NCI-H345 treated with DMSO at 0.1 percent for 48 hours (cell line): ENCODE data around the gene RPL38.
"Not testable (repeated sequence)": the region's sequence is repeated elsewhere in the genome, so short reads cannot be mapped to it uniquely, and the experiment has no call there.

Source experiments
- DNase-seq: peaks from one replicate; lab custom pipeline; 2025; ENCODE audit not compliant: unreplicated experiment; lab: John Stamatoyannopoulos, UW

RPL38 gene

GRCh38 chr17:74183411-74183810 lies 20.1 kb upstream of the RPL38 start:
- no peak for DNase-seq

DNA sequence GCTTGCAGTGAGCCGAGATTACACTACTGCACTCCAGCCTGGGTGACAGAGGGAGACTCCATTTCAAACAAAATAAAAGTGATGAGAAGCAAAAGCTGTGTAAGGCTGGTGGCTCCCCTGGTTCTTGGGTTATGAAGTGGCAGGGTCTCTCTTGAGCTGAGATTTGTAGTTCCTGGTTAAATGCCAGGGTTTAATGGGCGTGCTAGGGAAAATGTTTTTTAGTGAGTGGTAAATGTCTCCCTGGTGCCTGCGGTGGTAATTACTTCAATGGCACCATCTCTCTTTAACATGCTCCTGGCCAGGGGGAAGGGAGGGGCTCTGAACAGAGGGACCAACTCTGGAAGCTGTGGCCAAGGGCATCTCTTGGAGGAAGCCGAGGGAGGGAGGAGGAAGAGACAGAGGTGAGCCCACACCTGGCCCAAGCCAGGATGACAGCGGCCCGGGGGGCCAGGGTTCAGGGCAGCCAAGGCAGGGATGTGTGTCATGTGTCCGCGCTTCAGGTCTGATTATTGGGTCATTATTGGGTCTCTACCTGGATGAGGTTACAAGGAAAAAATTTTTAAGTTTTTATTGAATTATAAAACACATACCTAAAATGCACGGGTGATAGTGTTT lies 17.8 kb upstream of the RPL38 start:
- no peak for DNase-seq

GRCh38 chr17:74186498-74186897 lies 17.0 kb upstream of the RPL38 start:
- DNase-seq: no peak

- peak; percentile 17 for DNase-seq
These were observed 15.7 kb upstream of the RPL38 start for GRCh38 chr17:74187761-74188160.

GRCh38 chr17:74188687-74189086 lies 14.8 kb upstream of the RPL38 start:
- not testable (repeated sequence) for DNase-seq

GRCh38 chr17:74190154-74190553 lies 13.3 kb upstream of the RPL38 start:
- DNase-seq: peak; percentile 62

- no peak for DNase-seq
These were observed 12.6 kb upstream of the RPL38 start for GRCh38 chr17:74190807-74191406.

DNA sequence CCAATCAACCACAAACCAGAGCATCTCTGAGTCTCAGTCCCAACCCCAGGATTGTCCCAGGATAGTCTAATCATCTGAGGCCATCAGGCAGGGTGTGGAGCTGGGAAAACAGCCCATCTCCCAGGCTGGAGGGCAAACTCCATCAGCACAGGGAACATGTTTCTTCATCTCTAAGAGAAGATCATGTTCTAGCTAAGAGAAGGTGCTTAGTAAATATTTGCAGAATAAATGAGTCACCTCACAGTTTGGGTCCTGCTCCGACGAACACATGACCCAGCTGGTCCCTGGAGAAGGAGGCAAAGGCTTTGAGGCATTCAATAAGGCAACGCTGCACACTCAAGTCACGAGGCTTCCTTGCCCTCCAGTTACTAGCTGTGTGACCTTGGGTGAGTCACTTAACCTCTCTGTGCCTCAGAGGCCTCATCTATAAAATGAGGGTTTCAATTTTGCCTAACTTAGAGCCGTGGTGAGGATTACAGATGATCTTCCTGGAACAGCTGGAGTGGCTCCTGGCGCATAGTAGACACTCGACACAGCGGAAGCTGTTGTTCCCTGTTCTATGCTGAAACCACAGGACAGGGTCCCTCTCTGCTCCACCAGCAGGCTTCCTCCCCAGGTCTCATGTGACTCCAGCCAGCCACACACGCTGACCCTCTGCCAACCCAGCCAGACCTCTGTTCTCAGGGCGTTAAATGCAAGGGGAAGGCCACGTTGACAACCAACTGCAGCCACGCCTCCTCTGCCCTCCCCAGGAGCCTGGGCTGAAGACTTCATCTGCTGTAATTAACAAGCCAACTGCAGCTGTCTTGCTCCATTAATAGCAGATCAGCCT lies 10.3 kb upstream of the RPL38 start:
- peak; percentile 45 for DNase-seq

- DNase-seq: no peak
These were observed 8.8 kb upstream of the RPL38 start for GRCh38 chr17:74194682-74195081.

- peak; percentile 47 for DNase-seq
These were observed 6.7 kb upstream of the RPL38 start for GRCh38 chr17:74196541-74197317.

DNA sequence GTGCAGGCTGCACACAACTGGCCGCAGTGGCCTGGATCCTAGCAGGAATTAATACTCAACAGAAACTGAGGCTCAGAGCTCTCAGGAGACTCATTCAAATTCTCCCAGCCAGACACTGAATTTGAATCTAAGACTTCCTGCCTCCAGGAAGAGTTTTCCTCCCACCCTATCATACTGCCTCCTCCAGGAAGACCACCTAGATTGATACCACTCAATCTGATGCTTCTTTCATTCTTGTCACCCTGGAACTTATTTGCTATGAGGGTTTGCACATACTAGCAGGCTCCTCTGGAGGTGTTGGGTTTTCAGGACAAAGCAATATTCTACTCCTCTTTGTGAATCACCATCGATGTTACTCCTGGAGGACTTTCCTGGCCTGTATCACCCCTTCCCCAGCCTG lies 5.7 kb upstream of the RPL38 start:
- DNase-seq: no peak

DNA sequence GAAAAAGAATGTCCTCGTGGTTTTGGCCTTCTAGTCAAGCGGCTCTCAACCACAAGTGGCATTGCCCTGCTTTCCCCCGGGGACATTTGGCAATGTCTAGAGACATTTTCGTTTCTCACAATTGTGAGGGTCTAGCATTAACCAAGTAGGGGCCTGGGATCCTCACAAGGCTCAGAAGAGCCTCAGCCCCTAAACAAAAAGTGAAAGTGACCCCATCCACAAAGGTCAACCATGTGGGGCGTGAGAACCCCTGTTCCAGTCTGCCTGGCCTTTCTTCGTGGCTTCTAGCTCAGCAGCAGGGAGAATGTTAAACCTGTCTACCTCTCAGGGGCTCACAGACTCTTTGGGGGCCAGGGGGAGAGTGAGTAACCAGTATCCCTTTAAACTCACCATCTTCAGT lies 4.8 kb upstream of the RPL38 start:
- DNase-seq: no peak

GRCh38 chr17:74199306-74200092 lies 4.0 kb upstream of the RPL38 start:
- DNase-seq: no peak

DNA sequence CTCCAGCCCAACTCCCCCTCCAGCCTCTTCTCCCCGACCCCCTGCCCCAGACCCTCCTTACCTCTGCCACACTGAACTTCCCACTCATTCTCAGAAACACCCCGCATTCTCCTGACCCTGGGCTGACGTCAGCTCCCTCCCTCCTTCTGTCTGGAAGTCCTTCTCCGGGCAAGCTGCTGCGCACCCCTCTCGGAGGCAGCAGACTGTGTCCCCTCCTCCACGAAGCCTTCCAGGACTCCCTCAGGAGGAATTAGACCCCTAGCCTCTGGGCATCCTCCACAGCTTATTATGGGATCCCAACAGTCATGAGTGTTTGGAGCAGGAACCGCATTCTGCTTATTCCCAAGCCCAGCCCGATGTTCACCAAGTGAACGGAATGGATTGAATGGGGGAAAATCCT lies 3.4 kb upstream of the RPL38 start:
- no peak for DNase-seq

DNA sequence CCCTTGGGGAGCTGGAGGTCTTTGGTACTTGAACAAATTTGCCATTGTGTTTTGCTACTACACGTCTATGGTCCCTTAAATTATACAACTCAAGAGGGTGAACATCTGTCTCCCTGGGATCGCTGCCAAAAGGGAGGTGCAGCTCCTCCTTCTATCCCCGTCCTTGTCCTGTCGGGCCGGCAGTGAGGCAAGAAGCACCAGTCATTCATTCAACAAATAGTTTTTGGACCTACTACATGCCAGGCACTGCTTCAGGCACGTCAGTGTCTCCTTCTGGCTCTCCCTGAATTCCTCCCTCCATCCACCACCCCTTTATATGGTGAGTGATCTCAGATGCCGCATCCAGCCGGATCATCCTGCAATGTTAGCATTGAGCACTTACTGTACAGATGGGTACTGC lies 2.2 kb upstream of the RPL38 start:
- peak; percentile 98 for DNase-seq

DNA sequence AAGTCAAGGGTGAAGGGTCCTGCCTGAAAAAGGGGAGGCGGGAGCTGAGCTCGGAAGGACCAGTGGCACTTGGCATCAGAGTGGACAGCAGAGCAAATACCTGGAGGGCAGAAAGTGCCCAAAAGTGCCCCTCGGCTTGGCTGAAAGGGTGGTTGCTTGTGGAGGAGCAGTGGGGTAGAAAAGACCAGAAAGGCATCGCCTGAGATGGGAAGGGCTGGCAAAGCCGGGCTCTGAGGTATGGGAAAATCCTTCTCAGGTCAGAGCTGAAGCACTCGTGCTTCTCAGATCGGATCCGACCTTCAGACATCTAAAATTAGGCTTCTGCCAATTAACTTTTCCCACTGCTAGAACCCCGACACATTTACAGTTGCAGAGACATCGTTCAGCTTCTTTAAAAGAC lies 1.5 kb upstream of the RPL38 start:
- no peak for DNase-seq

DNA sequence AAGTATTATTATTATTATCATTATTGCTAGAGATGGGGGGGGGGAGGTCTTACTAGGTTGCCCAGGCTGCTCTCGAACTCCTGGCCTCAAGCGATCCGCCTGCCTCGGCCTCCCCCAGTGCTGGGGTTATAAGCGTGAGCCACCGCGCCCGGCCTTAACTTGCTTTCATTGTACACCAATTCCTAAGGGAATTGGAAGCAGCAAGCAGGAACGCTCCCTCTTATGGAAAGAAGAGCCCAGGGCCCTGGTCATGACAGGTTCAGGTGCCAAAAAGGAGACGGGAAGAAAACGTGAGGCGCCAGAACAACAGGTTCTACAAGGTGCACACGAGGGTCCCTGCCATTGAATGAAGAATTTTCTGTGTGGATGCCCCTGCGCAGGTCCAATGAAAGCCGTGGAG lies 540 bp upstream of the RPL38 start:
- DNase-seq: peak; percentile 51

- DNase-seq: no peak
These were observed 996 bp downstream of the RPL38 start for GRCh38 chr17:74204474-74204873.

DNA sequence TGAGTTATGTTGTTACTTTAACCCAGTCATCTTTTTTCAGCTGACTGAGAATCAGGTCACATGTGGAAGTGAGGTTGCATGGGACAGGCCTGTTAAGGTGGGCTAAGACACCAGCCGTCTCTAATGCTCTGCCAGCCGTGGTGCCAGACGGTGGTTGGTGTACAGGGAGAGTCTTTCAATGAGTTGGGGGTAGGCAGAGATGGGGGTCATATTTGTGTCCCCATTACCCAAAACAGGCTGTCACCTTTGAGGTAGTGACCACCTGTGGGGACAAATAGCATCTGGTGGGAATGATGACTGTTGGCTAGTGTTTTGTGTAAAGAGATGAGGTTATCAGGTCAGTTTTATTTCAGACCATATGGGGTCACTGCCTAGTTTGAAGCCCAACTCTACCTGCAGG lies 1.8 kb downstream of the RPL38 start:
- DNase-seq: no peak

DNA sequence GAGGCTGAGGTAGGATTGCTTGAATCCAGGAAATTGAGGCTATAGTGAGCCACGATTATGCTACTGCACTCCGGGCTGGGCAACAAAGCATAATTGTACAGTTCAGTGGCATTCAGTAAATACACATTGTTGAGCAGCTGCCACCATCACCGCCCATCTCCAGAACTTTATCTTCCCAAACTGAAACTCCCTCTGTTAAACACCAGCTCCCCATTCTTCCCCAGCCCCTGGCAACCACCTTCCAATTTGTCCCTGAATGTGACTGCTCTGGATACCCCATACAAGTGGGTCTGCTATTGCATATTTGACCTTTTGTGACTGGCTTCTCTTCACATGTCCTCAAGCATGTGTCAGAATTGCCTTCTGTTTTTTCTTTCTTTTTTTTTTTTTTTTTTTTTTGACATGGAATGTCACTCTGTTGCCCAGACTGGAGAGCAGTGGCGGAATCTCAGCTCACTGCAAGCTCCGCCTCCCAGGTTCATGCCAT lies 2.9 kb downstream of the RPL38 start:
- DNase-seq: no peak
